H1 (cell line): Measurements from ENCODE around the gene MMD. TPM values are rescaled to one million over a fixed set of nuclear protein-coding genes. Genes with fewer than 3 reads are reported as not detected.

ENCODE experiments used
- CTCF ChIA-PET: fragments of 300-600 bp; sonication (Branson Sonifier 250); formaldehyde crosslinking; loops from one replicate; lab custom pipeline; 2021; ENCODE audit not compliant: partially characterized antibody; lab: Charles Lee
- POLR2A ChIA-PET: fragments of 300-600 bp; sonication (Branson Sonifier 250); formaldehyde crosslinking; loops from one replicate; lab custom pipeline; 2021; ENCODE audit warnings: inconsistent platforms; ENCODE audit not compliant: partially characterized antibody; lab: Charles Lee
- DNase-seq, 2 experiments: peaks; one replicate each; pipeline versions ENCODE4 v3.0.0 to v3.0.0-alpha.2; 2010 to 2022; ENCODE audit warnings: low spot score in 2 of 2, low read depth in 1 of 2, mixed read lengths in 1 of 2
- FAIRE-seq: peaks from 2 replicates; lab custom pipeline; 2011; peaks lifted over from hg19 to GRCh38; lab: Jason Lieb, UNC
- H2AFZ ChIP-seq: 2 replicates; pipeline ENCODE4 v1.8.1; 2012; ENCODE audit warnings: low read length, inconsistent platforms
- H2AK5ac ChIP-seq: 2 replicates; pipeline ENCODE4 v1.6.1; 2013; ENCODE audit warnings: low read depth, low read length
- H2BK120ac ChIP-seq: replicated peaks from 2 replicates; pipeline ENCODE3; 2013; ENCODE audit warnings: low read depth, low read length, inconsistent platforms
- H2BK12ac ChIP-seq: 2 replicates; pipeline ENCODE4 v1.6.1; 2013; ENCODE audit warnings: low read depth, low read length
- H2BK15ac ChIP-seq: 2 replicates; pipeline ENCODE4 v1.6.1; 2013; ENCODE audit warnings: low read length
- H2BK20ac ChIP-seq: 2 replicates; pipeline ENCODE4 v1.6.1; 2013; ENCODE audit warnings: low read length
- H2BK5ac ChIP-seq: 2 replicates; pipeline ENCODE4 v1.6.1; 2013; ENCODE audit warnings: low read depth, low read length
- H3K14ac ChIP-seq: 2 replicates; pipeline ENCODE4 v1.6.1; 2013; ENCODE audit warnings: inconsistent platforms; ENCODE audit not compliant: insufficient read length
- H3K18ac ChIP-seq: 2 replicates; pipeline ENCODE4 v1.6.1; 2013; ENCODE audit warnings: low read length; ENCODE audit errors: extremely low read depth
- H3K23ac ChIP-seq: 2 replicates; pipeline ENCODE4 v1.6.1; 2013; ENCODE audit warnings: inconsistent platforms; ENCODE audit not compliant: insufficient read length
- H3K23me2 ChIP-seq: 2 replicates; pipeline ENCODE4 v1.6.1; 2013; ENCODE audit warnings: low read depth, low read length
- H3K27ac ChIP-seq: 2 replicates; pipeline ENCODE4 v1.6.1; 2011; ENCODE audit warnings: low read depth, low read length, inconsistent platforms
- H3K27me3 ChIP-seq, 4 experiments: replicated peaks in 1 of 4; 1 replicate in 1 of 4; 2 replicates in 3 of 4; pipeline versions ENCODE4 v1.6.1 to v1.8.1; 2011 to 2013; ENCODE audit warnings: low read length in 3 of 4, mild to moderate bottlenecking in 3 of 4, inconsistent platforms in 2 of 4, mixed read lengths in 2 of 4, moderate library complexity in 1 of 4; ENCODE audit not compliant: control insufficient read depth in 3 of 4, insufficient read depth in 3 of 4; ENCODE audit errors: extremely low read depth in 1 of 4
- H3K36me3 ChIP-seq, 4 experiments: 2 replicates each; pipeline versions ENCODE4 v1.6.1 to v1.8.1; 2011 to 2013; ENCODE audit warnings: mild to moderate bottlenecking in 4 of 4, low read length in 3 of 4, moderate library complexity in 2 of 4, control low read depth in 1 of 4, inconsistent platforms in 1 of 4; ENCODE audit not compliant: insufficient read depth in 4 of 4, control insufficient read depth in 2 of 4
- H3K4ac ChIP-seq: replicated peaks from 2 replicates; pipeline ENCODE3; 2013; ENCODE audit warnings: low read length, low read depth, mixed read lengths, inconsistent platforms; ENCODE audit not compliant: insufficient read length
- H3K4me1 ChIP-seq, 4 experiments: replicated peaks in 1 of 4; 1 replicate in 1 of 4; 2 replicates in 3 of 4; pipeline versions ENCODE4 v1.6.1 to v1.8.1; 2011 to 2013; ENCODE audit warnings: low read length in 3 of 4, inconsistent platforms in 2 of 4, mixed read lengths in 1 of 4; ENCODE audit not compliant: insufficient read depth in 4 of 4, control insufficient read depth in 3 of 4
- H3K4me2 ChIP-seq, 2 experiments: 2 replicates each; pipeline versions ENCODE4 v1.6.1 to v1.8.1; 2011 to 2013; ENCODE audit warnings: low read depth in 2 of 2, low read length in 2 of 2, control low read depth in 1 of 2, inconsistent platforms in 1 of 2, mild to moderate bottlenecking in 1 of 2; ENCODE audit not compliant: insufficient read depth in 1 of 2
- H3K4me3 ChIP-seq, 4 experiments: fragments of 200-600, 300-600 bp in 1 of 4; sonication (generic), shearing (Covaris generic), sonication (Bioruptor Twin) in 1 of 4; 2 replicates each; pipeline versions ENCODE4 v1.5.1 to v1.8.1; 2011 to 2016; ENCODE audit warnings: low read length in 4 of 4, low read depth in 3 of 4, control low read depth in 2 of 4, inconsistent platforms in 2 of 4, mild to moderate bottlenecking in 2 of 4, mixed read lengths in 1 of 4, moderate library complexity in 1 of 4; ENCODE audit not compliant: insufficient read depth in 2 of 4; ENCODE audit errors: extremely low read depth in 1 of 4
- H3K56ac ChIP-seq: replicated peaks from 2 replicates; pipeline ENCODE3; 2013; ENCODE audit warnings: low read depth, mild to moderate bottlenecking, mixed read lengths, low read length, inconsistent platforms; ENCODE audit not compliant: insufficient read length
- H3K79me1 ChIP-seq: 2 replicates; pipeline ENCODE4 v1.6.1; 2013; ENCODE audit warnings: low read depth, low read length, control low read depth
- H3K79me2 ChIP-seq, 2 experiments: 2 replicates each; pipeline versions ENCODE4 v1.6.1 to v1.8.1; 2012 to 2013; ENCODE audit warnings: low read length in 2 of 2, mild to moderate bottlenecking in 2 of 2, inconsistent platforms in 1 of 2; ENCODE audit not compliant: insufficient read depth in 2 of 2, control insufficient read depth in 1 of 2
- H3K9ac ChIP-seq, 4 experiments: replicated peaks in 1 of 4; 1 replicate in 1 of 4; 2 replicates in 3 of 4; pipeline versions ENCODE4 v1.6.1 to v1.8.1; 2011 to 2013; ENCODE audit warnings: low read depth in 3 of 4, low read length in 3 of 4, control low read depth in 2 of 4, mild to moderate bottlenecking in 2 of 4, moderate library complexity in 2 of 4, inconsistent platforms in 1 of 4; ENCODE audit errors: extremely low read depth in 1 of 4
- H3K9me3 ChIP-seq, 2 experiments: 2 replicates each; pipeline versions ENCODE4 v1.6.1 to v1.8.1; 2012 to 2013; ENCODE audit warnings: mild to moderate bottlenecking in 2 of 2, moderate library complexity in 2 of 2, control low read depth in 1 of 2, inconsistent platforms in 1 of 2, low read depth in 1 of 2, low read length in 1 of 2, mixed read lengths in 1 of 2; ENCODE audit not compliant: insufficient read depth in 2 of 2
- H4K20me1 ChIP-seq, 2 experiments: replicated peaks in 1 of 2; 2 replicates each; pipeline versions ENCODE3 to v1.8.1; 2011 to 2013; ENCODE audit warnings: inconsistent platforms in 2 of 2, low read length in 2 of 2, mild to moderate bottlenecking in 1 of 2; ENCODE audit not compliant: insufficient read depth in 2 of 2, control insufficient read depth in 1 of 2
- H4K5ac ChIP-seq: 2 replicates; pipeline ENCODE4 v1.6.1; 2013; ENCODE audit warnings: low read length, low read depth, mixed read lengths, inconsistent platforms; ENCODE audit not compliant: insufficient read length
- H4K8ac ChIP-seq: 2 replicates; pipeline ENCODE4 v1.8.0; 2013; ENCODE audit warnings: mild to moderate bottlenecking, moderate library complexity, low read length, inconsistent platforms; ENCODE audit not compliant: insufficient read depth; ENCODE audit errors: extremely low read depth
- H4K91ac ChIP-seq: replicated peaks from 2 replicates; pipeline ENCODE3; 2013; ENCODE audit warnings: low read length, mixed read lengths, inconsistent platforms; ENCODE audit not compliant: insufficient read length
- ASH2L ChIP-seq: fragments of 200-600, 300-600 bp; sonication (generic); IDR thresholded peaks from one replicate; pipeline ENCODE4 v1.7.1; 2017; ENCODE audit warnings: low read length
- CREB1 ChIP-seq: IDR thresholded peaks from 2 replicates; pipeline ENCODE4 v1.6.1; 2012; ENCODE audit warnings: inconsistent platforms
- GABPA ChIP-seq: IDR thresholded peaks from 2 replicates; pipeline ENCODE4 v1.6.1; 2011; ENCODE audit warnings: mild to moderate bottlenecking, low read length, moderate library complexity, borderline replicate concordance; ENCODE audit not compliant: insufficient read depth
- KDM4A ChIP-seq: IDR thresholded peaks from one replicate; pipeline ENCODE4 v1.7.1; 2012; ENCODE audit warnings: low read depth, mild to moderate bottlenecking, moderate library complexity, low read length, inconsistent platforms; ENCODE audit not compliant: severe bottlenecking
- NANOG ChIP-seq: IDR thresholded peaks from 2 replicates; pipeline ENCODE4 v1.6.1; 2011; ENCODE audit warnings: low read length, low read depth, mild to moderate bottlenecking, inconsistent platforms; ENCODE audit not compliant: insufficient read depth, poor library complexity, severe bottlenecking
- SIX5 ChIP-seq: IDR thresholded peaks from 2 replicates; pipeline ENCODE4 v1.6.1; 2011; ENCODE audit warnings: mild to moderate bottlenecking, low read depth, low read length
- USF2 ChIP-seq: IDR thresholded peaks from 2 replicates; pipeline ENCODE4 v1.6.1; 2011; ENCODE audit warnings: low read length, improper control_type of control experiment
- WGBS, 2 experiments: shearing (Covaris generic) in 1 of 2; methylation state at CpG; one replicate each; pipeline versions ENCODE4 v1.1.6 to v1.1.7; 2013 to 2015; ENCODE audit warnings: low lambda C conversion rate in 2 of 2, mixed read lengths in 2 of 2, inconsistent platforms in 1 of 2, low coverage in 1 of 2, missing lambda C conversion rate in 1 of 2; ENCODE audit not compliant: insufficient replicate concordance in 2 of 2, insufficient coverage in 1 of 2, insufficient read length in 1 of 2; ENCODE audit errors: extremely low coverage in 1 of 2, missing lambda C conversion rate in 1 of 2; 5-methylcytosine and 5-hydroxymethylcytosine counted together
- long read RNA-seq, 2 experiments: library from RNA in 1 of 2; library from capped mRNA in 1 of 2; stranded (forward); transcript quantifications; one replicate each; pipeline ENCODE4 v2.0.0, GENCODE V29; 2021; ENCODE audit warnings: inconsistent platforms in 1 of 2
- polyA minus RNA-seq, 3 experiments: library from RNA; depleted of rRNA, polyadenylated mRNA; stranded (reverse); fragments of >200 nt; gene quantifications; 1 replicate in 2 of 3; 2 replicates in 1 of 3; pipeline ENCODE4 v1.2.3, GENCODE V29; 2011
- polyA plus RNA-seq, 7 experiments: library from polyadenylated mRNA; depleted of rRNA in 3 of 7; stranded (reverse) in 5 of 7; unstranded in 2 of 7; fragments of >200 nt in 5 of 7; fragments of 200-250 nt in 2 of 7; gene quantifications; 1 replicate in 5 of 7; 2 replicates in 1 of 7; 4 replicates in 1 of 7; pipeline versions ENCODE4 v1.2.1 to v1.2.3, GENCODE V29; 2011 to 2013; ENCODE audit warnings: missing spikeins in 2 of 7, mixed read lengths in 2 of 7
- total RNA-seq: library from RNA; stranded (reverse); fragmentation: NEBNext Ultra II Directional; extraction: Animal tissue kit (Norgen Biotek cat#: 25700); gene quantifications from 2 replicates; pipeline ENCODE4 v1.2.1, GENCODE V29; 2021

MMD gene
- total RNA-seq (34.0 and 37.8 TPM in 2 replicates), polyA plus RNA-seq (2011; rRNA removed) (22.1 and 28.2 TPM in 2 replicates), polyA minus RNA-seq (2011; rRNA and poly(A)+ RNA removed) (19.3 and 23.3 TPM in 2 replicates)
- 23.4 TPM for polyA plus RNA-seq (2011; cell fraction: cytosol; rRNA removed)
- 22.0 TPM for polyA plus RNA-seq (2011; cell fraction: nucleus; rRNA removed)
- 18.6 to 24.4 TPM (median 22.7 TPM) in 4 replicates for polyA plus RNA-seq (2012, experiment 1 of 2)
- 5.0 TPM for polyA plus RNA-seq (2012, experiment 2 of 2)
- polyA plus RNA-seq (2013, experiment 1 of 2) = 29.4 TPM
- polyA plus RNA-seq (2013, experiment 2 of 2) = 32.1 TPM
- 9.0 TPM for polyA minus RNA-seq (2011; cell fraction: cytosol; rRNA and poly(A)+ RNA removed)
- polyA minus RNA-seq (2011; cell fraction: nucleus; rRNA and poly(A)+ RNA removed) = 20.8 TPM
- long read RNA-seq, experiment 1, transcript MMD-201 (7 exons, 2,735 nt) = major isoform, 10 of 21 reads
- long read RNA-seq, experiment 1, partial matches to known transcripts = 7 of 21 reads
- long read RNA-seq, experiment 1, other reads (novel, unspliced or antisense) = 2 of 21 reads
- long read RNA-seq, experiment 2, partial matches to known transcripts = 4 of 4 reads
- long read RNA-seq, experiment 2, other reads (novel, unspliced or antisense) = 0 of 4 reads

DNA sequence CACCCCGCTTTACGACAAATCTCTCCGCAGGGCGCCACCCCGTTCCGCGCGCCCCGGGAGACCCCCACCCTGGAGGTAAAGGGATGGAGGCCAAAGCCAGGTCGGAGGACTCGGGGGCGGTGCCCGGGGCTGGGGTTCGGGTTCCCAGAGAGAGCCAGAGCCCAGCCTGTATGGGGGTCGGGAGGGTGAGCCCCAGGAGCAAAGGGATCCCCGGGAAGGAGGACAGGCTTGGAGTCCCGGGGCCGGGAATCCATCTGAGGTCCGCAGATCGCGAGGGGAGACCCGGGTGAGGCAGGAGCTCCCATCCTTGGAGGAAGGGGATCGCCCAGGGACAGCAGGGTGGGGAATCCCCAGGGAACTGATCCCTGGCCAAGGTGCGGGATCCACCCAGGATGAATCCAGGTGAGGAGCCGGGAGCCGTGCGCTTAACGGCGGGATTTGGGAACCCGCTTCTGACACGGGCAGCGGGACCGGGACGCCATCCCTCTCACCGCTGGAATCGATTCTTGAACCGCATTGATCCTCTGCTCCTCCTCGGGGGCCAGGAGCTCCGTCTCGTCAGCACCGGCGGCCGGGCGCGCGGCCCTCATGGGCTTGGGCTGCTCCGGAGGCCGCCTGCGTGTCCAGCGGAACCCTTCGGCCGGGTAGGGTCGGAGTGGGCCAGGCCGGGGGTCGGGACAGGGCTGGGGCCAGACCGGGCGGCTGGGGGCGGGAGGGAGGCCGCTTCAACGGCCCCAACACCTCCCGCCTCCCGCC is at the start of gene MMD:
TSS of gene MMD (minus strand) at position 657 of the 756 bp plus-strand sequence. CDS start at position 517, 140 bp downstream.
- peaks cover 18 to 46% of the 10 kb centered on the region in 2 experiments for H3K79me2 ChIP-seq
- no peak within 1 kb of the TSS for H2BK15ac ChIP-seq
- H3K9me3 ChIP-seq = no peaks in the 10 kb centered on the region
- peaks cover 8% of the 10 kb centered on the region for H3K23me2 ChIP-seq
- 1% methylated on average over 39 of the region's 62 CpGs; no CpG with 5 or more reads in 1 of the 2 experiments for whole genome bisulfite sequencing, 2 experiments
- H3K36me3 ChIP-seq = no peaks in the 10 kb centered on the region; a peak in 1 of 8 replicates
- H3K4me1 ChIP-seq = peaks cover 3 to 7% (median 5%) of the 10 kb centered on the region in 4 experiments; a peak in 5 of 7 replicates
- no peak within 1 kb of the TSS for H2BK20ac ChIP-seq
- H3K9ac ChIP-seq = peak within 1 kb of the TSS; percentile 68 to 80 (median 70)
- peak within 1 kb of the TSS; percentile 26 for H4K91ac ChIP-seq
- H3K14ac ChIP-seq = no peak within 1 kb of the TSS
- H3K27ac ChIP-seq = peak within 1 kb of the TSS; percentile 75
- H3K23ac ChIP-seq = no peak within 1 kb of the TSS
- POLR2A ChIA-PET = interaction anchor here (0.9 to 1.7 kb wide), 5 partner anchors 11 to 72 kb away, joined by 3 to 7 read pairs (median 3); no protein-coding TSS in a partner anchor
- no peak within 1 kb of the TSS for H2BK12ac ChIP-seq
- peak within 1 kb of the TSS; percentile 63 for H4K5ac ChIP-seq
- H4K20me1 ChIP-seq = peaks cover 0 to 7% of the 10 kb centered on the region in 2 experiments
- H3K4me2 ChIP-seq = peak within 1 kb of the TSS; percentile 75 to 94
- H3K18ac ChIP-seq = peak within 1 kb of the TSS; percentile 60; the same call in 1 of the 2 replicates
- H2AFZ ChIP-seq = peak within 1 kb of the TSS; percentile 98
- CTCF ChIA-PET = interaction anchor here (0.8 to 1.3 kb wide), 3 partner anchors 14 to 92 kb away, joined by 3 to 4 read pairs (median 3); no protein-coding TSS in a partner anchor
- peak within 1 kb of the TSS; percentile 94 for H4K8ac ChIP-seq
- H2BK5ac ChIP-seq = peak within 1 kb of the TSS; percentile 85
- peak in 1 of 2 experiments; percentile 83 for DNase-seq
- peaks cover 6% of the 10 kb centered on the region for H3K79me1 ChIP-seq
- H3K4me3 ChIP-seq = peak within 1 kb of the TSS; percentile 91 to 96 (median 92)
- H3K27me3 ChIP-seq = no peaks in the 10 kb centered on the region; a peak in 1 of 7 replicates
- no peak within 1 kb of the TSS for H2AK5ac ChIP-seq
- no peak within 1 kb of the TSS for H2BK120ac ChIP-seq
- peak within 1 kb of the TSS; percentile 66 for H3K56ac ChIP-seq
- H3K4ac ChIP-seq = peak within 1 kb of the TSS; percentile 69
- FAIRE-seq = no peak
- TF ChIP-seq USF2 (no peak), KDM4A (peak; percentile 72), SIX5 (no peak), NANOG (no peak), CREB1 (peak; percentile 22; the same call in 1 of the 2 replicates), GABPA (no peak), ASH2L (peak; percentile 70)
